ENCODE data around the gene MICAL1.

Gene MICAL1

DNA sequence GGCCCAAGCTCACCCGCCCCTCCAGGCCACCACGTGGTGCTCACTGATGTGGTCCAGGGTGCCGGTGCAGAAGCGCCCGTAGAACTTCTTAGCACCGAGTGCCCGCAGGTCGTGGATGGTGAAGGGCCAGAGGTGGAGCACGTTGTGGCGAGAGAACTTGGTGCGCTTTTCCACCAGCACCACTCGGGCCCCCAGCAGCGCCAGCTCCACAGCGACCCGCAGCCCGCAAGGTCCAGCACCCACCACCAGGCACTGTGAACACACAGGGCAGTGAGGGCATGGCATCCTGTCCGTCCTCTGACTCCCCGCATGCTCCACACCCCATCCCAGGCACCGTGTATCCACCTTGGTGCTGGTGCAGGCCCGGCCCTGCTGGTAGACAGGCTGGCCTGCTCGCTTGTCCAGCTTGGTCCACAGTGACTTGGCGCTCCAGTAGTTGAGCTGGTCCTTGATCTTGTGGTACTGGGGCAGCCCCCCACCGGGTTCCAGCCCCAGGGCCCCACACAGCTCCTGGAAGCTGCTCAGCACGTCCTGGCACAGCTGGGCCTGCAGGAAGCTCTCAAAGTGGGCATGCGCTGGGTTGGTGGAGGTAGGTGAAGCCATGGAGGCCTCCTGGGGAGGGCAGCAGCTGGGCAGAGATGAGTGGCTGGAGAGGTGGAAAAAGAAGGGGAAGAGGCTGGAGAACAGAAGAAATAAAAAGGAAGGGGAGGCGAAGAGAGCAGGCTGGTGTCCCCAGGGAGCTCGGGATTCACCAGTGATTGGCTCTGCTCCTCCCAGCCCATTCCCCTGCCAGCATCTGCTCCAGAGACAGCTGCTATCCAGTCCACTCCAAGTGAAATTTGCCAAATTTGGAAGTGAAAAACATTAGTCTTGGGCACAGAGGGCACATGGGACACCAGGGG lies 1.7 kb downstream of the MICAL1 start:
- no peak for DNase-seq (ENCODE audit: low spot score)

GRCh38 chr6:109453156-109453555 lies 2.4 kb downstream of the MICAL1 start:
- no peak for DNase-seq (ENCODE audit: low spot score)

GRCh38 chr6:109452181-109452580 lies 3.4 kb downstream of the MICAL1 start:
- no peak for DNase-seq (ENCODE audit: low spot score)

- DNase-seq (ENCODE audit: low spot score) = no peak
Measured at GRCh38 chr6:109451376-109451775, 4.2 kb downstream of the MICAL1 start.

DNA sequence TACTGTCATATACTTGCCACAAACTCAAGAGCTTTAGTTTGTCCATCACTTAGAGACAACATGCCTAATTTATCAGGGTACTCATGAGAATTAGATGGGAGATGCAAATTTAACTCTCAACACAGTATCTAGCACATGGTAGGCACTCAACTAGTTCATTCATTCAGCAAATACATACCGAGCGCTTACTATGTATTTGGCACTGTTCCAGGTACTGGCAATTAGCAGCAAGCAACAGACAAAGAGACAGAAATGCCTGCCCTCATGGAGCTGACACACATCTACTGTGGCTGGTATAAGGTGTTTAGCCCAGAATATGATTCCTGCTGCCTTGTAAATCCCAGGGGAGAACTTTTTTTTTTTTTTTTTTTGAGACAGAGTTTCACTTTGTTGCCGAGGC lies 4.8 kb downstream of the MICAL1 start:
- no peak for DNase-seq (ENCODE audit: low spot score)

- DNase-seq (ENCODE audit: low spot score) = no peak
Measured at GRCh38 chr6:109449795-109450673, 5.5 kb downstream of the MICAL1 start.

DNA sequence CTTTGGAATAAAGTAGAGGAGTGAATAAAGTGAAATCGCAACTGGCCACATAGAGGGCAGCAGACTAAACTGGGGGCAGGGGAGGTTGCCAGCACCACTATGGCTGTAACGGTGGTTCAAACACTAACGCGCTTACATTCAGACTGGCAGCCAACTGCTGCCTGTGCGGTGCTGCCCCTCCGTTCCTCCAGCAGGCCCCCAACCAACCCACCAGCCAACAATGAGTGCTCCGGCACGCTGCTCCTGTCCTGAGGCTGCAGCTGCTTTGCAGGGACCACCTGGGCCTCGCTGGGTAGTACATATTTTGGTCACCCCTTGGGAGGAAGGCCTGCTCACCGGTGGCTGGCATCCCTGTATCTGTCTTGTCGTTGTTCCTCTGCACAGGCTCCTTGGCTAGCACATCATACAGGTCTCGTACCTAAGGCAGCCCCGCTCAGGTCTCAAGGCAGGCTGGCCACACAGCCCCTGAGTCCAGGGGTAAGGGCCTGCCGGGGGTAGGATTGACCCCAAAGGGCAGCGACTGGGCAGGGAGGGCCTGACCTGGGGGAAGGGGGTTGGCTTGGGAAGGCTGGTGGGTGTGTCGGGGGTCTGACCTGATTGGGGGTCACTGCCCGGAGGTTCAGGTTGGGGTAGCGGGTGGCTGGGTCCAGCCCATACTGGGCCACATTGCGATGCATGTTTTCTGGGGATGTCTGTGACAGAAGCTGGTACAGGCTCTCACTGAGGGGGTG lies 6.3 kb downstream of the MICAL1 start:
- DNase-seq (ENCODE audit: low spot score) = no peak

DNA sequence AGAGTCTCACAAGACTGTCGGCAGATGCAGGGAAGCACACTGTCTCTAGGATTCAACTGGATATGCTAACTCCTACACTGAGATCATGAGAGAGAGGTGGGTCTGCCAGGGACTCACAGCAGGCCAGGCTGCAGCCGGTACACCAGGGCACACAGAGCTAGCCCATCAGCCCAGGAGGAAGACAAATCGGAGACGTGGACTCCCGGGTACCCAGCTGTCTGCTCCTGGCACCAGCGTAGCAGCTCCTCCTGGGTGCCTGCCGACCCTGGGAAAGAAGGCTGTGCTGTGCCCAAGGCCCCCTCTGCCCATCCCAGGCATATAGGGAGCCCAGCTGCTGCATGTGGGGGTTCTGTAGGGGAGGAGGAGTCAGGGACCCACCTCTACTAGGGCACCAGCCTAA lies 7.0 kb downstream of the MICAL1 start:
- DNase-seq (ENCODE audit: low spot score) = no peak

- no peak for DNase-seq (ENCODE audit: low spot score)
Measured at GRCh38 chr6:109447878-109448555, 7.6 kb downstream of the MICAL1 start.

DNA sequence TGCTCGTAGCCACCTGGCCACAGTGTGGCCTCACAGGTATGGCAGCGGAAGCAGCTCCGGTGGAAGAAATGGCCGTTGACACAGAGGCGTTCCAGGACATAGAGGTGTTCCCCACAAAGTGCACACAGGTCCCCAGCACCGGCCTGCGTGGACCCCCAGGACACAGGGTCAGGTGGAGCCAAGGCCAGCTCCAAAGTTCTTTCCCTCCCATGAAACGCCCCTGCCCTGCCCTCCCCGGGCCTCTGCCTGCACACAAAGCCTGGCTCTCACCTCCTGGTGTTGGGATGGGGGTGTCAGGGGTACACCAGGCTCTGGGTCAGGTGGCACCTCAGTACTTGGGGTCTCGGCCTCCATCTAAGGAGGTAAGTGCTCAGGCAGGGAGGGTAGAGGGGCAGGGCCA lies 8.5 kb downstream of the MICAL1 start:
- DNase-seq (ENCODE audit: low spot score) = no peak

- no peak for DNase-seq (ENCODE audit: low spot score)
Measured at GRCh38 chr6:109446541-109446940, 9.0 kb downstream of the MICAL1 start.

DNA sequence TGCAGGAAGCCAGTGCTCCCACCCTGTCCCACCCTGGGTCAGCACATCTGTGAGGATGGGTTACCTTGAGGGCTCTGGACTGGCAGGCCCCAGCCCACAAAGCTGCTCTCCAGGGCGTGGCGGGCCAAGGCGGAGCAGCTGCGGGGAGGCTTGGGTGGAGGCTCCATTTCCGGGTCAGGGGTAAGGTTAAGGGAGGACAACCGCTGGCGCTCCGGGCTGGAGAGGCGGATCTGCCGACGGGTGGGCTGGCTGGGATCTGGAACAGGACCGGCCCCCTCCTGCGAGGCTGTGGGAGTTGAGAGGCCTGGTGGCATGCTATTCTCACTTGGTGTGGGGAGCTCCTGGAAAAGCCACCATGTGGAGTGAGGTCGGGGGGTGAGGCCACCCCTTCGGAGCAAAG lies 9.5 kb downstream of the MICAL1 start:
- DNase-seq (ENCODE audit: low spot score) = no peak

GRCh38 chr6:109445382-109445781 lies 10.2 kb downstream of the MICAL1 start:
- no peak for DNase-seq (ENCODE audit: low spot score)

DNA sequence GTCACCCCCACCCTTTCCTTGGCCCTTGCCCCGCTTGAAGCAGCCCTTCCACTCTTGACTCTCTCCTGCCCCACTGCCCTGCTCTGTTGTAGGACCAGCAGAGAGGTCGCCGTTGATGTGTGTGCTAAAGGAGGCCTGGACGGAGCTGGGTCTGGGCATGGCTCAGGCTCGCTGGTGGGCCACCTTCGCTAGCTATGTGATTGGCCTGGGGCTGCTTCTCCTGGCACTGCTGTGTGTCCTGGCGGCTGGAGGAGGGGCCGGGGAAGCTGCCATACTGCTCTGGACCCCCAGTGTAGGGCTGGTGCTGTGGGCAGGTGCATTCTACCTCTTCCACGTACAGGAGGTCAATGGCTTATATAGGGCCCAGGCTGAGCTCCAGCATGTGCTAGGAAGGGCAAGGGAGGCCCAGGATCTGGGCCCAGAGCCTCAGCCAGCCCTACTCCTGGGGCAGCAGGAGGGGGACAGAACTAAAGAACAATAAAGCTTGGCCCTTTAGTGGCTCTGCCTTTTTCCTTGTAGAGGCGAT lies 12.1 kb downstream of the MICAL1 start:
- no peak for DNase-seq (ENCODE audit: low spot score)

DNA sequence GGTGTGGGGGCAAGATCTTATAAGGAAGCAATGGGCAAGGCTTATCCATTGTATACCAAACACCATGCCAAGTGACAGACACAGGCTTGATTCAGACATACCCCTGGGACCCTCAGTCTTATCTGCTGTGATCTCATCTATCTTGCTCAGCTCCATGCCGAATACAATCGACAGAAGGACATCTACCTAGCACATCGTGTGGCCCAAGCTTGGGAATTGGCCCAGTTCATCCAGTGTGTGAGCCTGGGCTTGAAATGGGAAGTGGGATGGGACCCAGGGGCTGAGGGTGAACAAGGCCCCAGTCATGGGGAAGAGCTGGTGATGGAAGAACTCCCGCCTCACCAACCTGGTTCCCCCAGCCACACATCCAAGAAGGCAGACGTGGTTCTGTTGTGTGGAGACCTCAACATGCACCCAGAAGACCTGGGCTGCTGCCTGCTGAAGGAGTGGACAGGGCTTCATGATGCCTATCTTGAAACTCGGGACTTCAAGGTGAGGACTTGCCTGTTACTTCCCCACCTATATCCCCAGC lies 13.1 kb downstream of the MICAL1 start:
- DNase-seq (ENCODE audit: low spot score) = no peak

- peak; percentile 70 for DNase-seq (ENCODE audit: low spot score)
Measured at GRCh38 chr6:109441069-109441816, 14.3 kb downstream of the MICAL1 start.

- DNase-seq (ENCODE audit: low spot score) = peak; percentile 82
Measured at GRCh38 chr6:109440331-109441068, 15.1 kb downstream of the MICAL1 start, which contains the start of the genes PPIL6 and SMPD2. TSS of gene PPIL6 (minus strand) at chr6:109440628. CDS start at chr6:109440590, 38 bp downstream. TSS of gene SMPD2 (plus strand) at chr6:109440724. CDS start at chr6:109441122, 398 bp downstream.

- no peak for DNase-seq (ENCODE audit: low spot score)
Measured at GRCh38 chr6:109436041-109436440, 19.5 kb downstream of the MICAL1 start.

DNA sequence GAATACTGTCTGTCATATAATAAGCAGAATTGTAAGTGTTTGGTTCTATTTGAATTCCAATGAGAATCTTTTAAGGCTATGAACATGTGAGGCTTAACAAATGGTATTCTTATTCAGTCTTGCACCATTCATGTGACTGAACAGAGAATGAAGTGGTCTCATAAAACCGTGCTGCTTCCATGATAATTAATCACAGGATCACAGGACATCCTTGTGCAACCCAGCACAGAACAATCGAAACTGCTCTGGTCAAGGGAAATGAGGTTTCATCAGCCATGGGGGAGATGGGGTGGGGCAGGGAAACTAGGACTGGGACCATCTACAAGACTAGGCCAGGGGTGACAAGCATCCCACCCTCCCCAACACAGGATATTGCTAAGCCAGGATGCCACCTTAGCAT lies 21.1 kb downstream of the MICAL1 start:
- no peak for DNase-seq (ENCODE audit: low spot score)

DNA sequence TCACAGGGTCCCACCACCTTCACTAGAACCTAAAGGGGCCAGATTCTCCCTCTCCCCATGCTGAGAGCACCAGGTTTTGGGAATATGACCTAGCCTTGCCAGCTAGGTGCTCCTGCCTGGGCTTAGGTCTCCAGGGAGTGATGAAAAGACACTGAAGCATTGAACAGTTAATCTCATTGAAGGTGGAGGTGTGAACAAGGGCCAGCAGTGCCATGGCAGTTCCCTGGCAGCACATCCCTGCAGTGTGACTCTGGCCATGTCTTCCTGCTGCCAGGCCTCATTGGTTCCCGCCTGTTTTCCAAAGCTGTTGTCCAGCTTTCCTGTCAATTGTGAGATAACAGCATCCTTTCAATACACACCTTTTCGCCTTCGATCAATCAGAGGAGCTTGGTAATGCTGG lies 26.1 kb downstream of the MICAL1 start:
- DNase-seq (ENCODE audit: low spot score) = no peak
